ENCODE results near the gene NID2.

- TF ChIP-seq CTCF (IDR thresholded peaks at IDR 0.05) (no peak), POLR2A (IDR thresholded peaks at IDR 0.05) (no peak)
Observed at GRCh38 chr14:52023518-52023917, 45.3 kb downstream of the NID2 start.
